ENCODE data around the gene ATP5PD. TPM values are rescaled to one million over a fixed set of nuclear protein-coding genes. Genes with fewer than 3 reads are reported as not detected.

Gene ATP5PD
- total RNA-seq, 1 donor from 2014 or later = 212 TPM

DNA sequence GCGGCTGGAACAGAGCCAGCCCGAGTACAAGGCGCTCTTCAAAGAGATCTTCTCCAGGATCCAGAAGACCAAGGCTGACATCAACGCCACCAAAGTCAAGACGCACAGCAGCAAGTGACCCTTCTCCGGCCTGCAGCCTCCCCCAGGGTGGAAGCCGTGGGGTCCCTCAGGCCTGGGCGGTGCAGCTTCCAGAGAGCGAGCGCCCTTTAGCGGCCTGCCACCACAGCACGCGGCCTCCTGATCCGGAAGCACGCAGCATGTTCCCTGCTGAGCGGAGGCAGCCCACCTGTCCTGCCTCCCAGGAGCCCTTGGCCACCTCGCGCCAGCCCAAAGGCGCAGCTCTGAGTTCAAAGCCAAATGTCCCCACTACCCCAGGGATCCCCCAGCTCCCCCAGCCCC is 42.8 kb downstream of the ATP5PD start:
- no peaks in the 10 kb centered on the region for H3K4me1 Mint-ChIP-seq (ENCODE audit: unreplicated experiment)
- H3K4me3 Mint-ChIP-seq (ENCODE audit: unreplicated experiment) = no peak overlapping the region
- H3K27ac Mint-ChIP-seq (ENCODE audit: unreplicated experiment) = no peak overlapping the region
- peaks cover 12% of the 10 kb centered on the region for H3K36me3 Mint-ChIP-seq (ENCODE audit: unreplicated experiment)
- H3K9me3 Mint-ChIP-seq (ENCODE audit: unreplicated experiment) = no peaks in the 10 kb centered on the region
- DNase-seq (ENCODE audit: extremely low spot score, unreplicated experiment) = no peak
- TF ChIP-seq, protein P1, sequence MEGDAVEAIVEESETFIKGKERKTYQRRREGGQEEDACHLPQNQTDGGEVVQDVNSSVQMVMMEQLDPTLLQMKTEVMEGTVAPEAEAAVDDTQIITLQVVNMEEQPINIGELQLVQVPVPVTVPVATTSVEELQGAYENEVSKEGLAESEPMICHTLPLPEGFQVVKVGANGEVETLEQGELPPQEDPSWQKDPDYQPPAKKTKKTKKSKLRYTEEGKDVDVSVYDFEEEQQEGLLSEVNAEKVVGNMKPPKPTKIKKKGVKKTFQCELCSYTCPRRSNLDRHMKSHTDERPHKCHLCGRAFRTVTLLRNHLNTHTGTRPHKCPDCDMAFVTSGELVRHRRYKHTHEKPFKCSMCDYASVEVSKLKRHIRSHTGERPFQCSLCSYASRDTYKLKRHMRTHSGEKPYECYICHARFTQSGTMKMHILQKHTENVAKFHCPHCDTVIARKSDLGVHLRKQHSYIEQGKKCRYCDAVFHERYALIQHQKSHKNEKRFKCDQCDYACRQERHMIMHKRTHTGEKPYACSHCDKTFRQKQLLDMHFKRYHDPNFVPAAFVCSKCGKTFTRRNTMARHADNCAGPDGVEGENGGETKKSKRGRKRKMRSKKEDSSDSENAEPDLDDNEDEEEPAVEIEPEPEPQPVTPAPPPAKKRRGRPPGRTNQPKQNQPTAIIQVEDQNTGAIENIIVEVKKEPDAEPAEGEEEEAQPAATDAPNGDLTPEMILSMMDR (IDR thresholded peaks at IDR 0.05) = no peak
- no peaks in the 10 kb centered on the region for H3K27me3 Mint-ChIP-seq (ENCODE audit: unreplicated experiment)

DNA sequence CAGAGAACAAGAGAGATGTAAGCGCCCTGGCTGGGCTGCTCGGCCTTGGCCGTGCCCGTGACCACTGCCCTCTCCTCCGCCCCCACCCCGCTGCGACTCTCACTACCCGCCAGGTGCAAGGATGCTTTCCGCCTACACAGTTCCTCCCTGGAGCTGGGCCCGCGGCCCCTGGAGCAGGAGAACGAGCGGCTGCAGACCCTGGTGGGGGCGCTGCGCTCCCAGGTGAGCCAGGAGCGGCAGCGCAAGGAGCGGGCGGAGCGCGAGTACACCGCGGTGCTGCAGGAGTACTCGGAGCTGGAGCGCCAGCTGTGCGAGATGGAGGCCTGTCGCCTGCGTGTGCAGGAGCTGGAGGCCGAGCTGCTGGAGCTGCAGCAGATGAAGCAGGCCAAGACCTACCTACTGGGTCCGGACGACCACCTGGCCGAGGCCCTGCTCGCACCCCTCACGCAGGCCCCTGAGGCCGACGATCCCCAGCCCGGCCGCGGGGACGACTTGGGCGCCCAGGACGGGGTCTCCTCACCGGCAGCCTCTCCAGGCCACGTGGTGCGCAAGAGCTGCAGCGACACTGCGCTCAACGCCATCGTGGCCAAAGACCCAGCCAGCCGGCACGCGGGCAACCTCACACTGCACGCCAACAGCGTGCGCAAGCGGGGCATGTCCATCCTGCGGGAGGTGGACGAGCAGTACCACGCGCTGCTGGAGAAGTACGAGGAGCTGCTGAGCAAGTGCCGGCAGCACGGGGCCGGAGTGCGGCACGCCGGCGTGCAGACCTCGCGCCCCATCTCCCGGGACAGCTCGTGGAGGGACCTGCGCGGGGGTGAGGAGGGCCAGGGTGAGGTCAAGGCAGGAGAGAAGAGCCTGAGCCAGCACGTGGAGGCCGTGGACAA is 43.5 kb downstream of the ATP5PD start:
- no peak for DNase-seq (ENCODE audit: extremely low spot score, unreplicated experiment)
- Mint-ChIP-seq H3K4me3 (ENCODE audit: unreplicated experiment) (no peak overlapping the region), H3K9me3 (ENCODE audit: unreplicated experiment) (no peaks in the 10 kb centered on the region), H3K27me3 (ENCODE audit: unreplicated experiment) (no peaks in the 10 kb centered on the region), H3K36me3 (ENCODE audit: unreplicated experiment) (peaks cover 12% of the 10 kb centered on the region), H3K4me1 (ENCODE audit: unreplicated experiment) (no peaks in the 10 kb centered on the region), H3K27ac (ENCODE audit: unreplicated experiment) (no peak overlapping the region)
- TF ChIP-seq, protein P1 (IDR thresholded peaks at IDR 0.05) = no peak

DNA sequence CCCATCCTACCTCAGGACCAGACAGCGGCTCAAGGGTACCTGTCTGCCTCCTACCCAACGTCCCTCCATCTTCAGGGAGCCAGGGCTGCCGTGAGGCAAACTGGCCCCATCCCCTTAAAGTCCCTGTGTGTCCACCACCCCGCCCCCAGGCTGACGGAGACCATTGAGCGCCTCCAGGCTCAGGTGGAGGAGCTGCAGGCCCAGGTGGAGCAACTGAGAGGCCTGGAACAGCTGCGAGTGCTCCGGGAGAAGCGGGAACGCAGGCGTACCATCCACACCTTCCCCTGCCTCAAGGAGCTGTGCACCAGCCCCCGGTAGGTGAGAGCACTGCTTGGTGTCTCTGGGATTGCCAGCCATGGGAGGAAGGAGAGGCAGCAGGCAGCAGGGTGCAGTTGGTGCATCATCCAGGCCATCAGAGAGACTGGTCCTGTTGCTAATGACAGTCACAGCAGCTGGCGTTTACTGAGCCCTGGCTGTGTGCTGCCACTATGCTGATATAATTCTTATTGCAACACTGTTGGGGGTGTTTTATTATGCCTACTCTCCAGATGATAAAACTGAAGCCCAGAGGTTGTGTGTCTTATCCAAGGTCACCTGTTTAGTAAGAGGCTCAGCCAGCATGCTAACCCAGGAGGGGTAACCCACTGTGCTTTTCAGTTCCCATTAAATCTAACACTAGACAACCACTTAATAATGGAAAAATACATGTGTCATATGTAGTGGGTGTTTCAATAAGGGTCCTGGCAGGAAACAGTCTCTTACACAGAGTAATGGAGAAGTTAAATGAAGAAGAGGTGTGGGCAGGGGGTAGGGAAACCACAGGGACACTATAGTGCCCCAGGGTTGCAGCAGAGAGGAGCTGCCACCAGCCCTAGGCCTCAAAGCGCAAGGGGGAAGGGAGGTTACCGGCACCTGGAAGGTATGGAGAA is 44.6 kb downstream of the ATP5PD start:
- no peaks in the 10 kb centered on the region for H3K9me3 Mint-ChIP-seq (ENCODE audit: unreplicated experiment)
- TF ChIP-seq, protein P1 (IDR thresholded peaks at IDR 0.05) = no peak
- no peaks in the 10 kb centered on the region for H3K27me3 Mint-ChIP-seq (ENCODE audit: unreplicated experiment)
- H3K36me3 Mint-ChIP-seq (ENCODE audit: unreplicated experiment) = peaks cover 12% of the 10 kb centered on the region
- DNase-seq (ENCODE audit: extremely low spot score, unreplicated experiment) = no peak
- no peak overlapping the region for H3K4me3 Mint-ChIP-seq (ENCODE audit: unreplicated experiment)
- no peaks in the 10 kb centered on the region for H3K4me1 Mint-ChIP-seq (ENCODE audit: unreplicated experiment)
- H3K27ac Mint-ChIP-seq (ENCODE audit: unreplicated experiment) = no peak overlapping the region

DNA sequence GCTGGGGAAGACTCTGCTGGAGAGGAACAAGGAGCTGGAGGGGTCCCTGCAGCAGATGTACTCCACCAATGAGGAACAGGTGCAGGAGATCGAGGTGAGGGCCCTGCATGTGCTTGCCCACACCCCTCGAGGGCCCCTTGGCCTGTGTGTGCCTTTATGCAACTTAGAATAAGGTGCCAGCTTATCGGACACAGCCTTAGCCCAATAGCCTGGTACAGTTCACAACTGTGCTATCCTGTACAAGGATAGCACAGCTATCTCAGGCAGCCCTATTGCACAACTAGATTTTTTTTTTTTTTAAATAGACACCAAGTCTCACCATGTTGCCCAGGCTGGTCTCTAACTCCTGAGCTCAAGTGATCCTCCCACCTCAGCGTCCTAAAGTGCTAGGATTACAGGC is 47.2 kb downstream of the ATP5PD start:
- DNase-seq (ENCODE audit: extremely low spot score, unreplicated experiment) = no peak
- Mint-ChIP-seq H3K27me3 (ENCODE audit: unreplicated experiment) (no peaks in the 10 kb centered on the region), H3K36me3 (ENCODE audit: unreplicated experiment) (peaks cover 4% of the 10 kb centered on the region), H3K4me1 (ENCODE audit: unreplicated experiment) (no peaks in the 10 kb centered on the region), H3K4me3 (ENCODE audit: unreplicated experiment) (no peak overlapping the region), H3K9me3 (ENCODE audit: unreplicated experiment) (no peaks in the 10 kb centered on the region), H3K27ac (ENCODE audit: unreplicated experiment) (no peak overlapping the region)
- TF ChIP-seq, protein P1 (IDR thresholded peaks at IDR 0.05) = no peak

- no peaks in the 10 kb centered on the region for H3K27me3 Mint-ChIP-seq (ENCODE audit: unreplicated experiment)
- H3K36me3 Mint-ChIP-seq (ENCODE audit: unreplicated experiment) = peaks cover 4% of the 10 kb centered on the region
- no peaks in the 10 kb centered on the region for H3K4me1 Mint-ChIP-seq (ENCODE audit: unreplicated experiment)
- TF ChIP-seq, protein P1 (IDR thresholded peaks at IDR 0.05) = no peak
- H3K9me3 Mint-ChIP-seq (ENCODE audit: unreplicated experiment) = no peaks in the 10 kb centered on the region
- no peak for DNase-seq (ENCODE audit: extremely low spot score, unreplicated experiment)
- no peak overlapping the region for H3K27ac Mint-ChIP-seq (ENCODE audit: unreplicated experiment)
- H3K4me3 Mint-ChIP-seq (ENCODE audit: unreplicated experiment) = no peak overlapping the region
Measured at GRCh38 chr17:74998783-74999182, 48.0 kb downstream of the ATP5PD start.
